GM12878 (cell line): ENCODE measurements around the gene IL3. TPM values are rescaled to one million over a fixed set of nuclear protein-coding genes. Genes with fewer than 3 reads are reported as not detected.

ENCODE experiments used
- ATAC-seq: fragments of 200-7000 bp; cut with Tn5 transposase; 3 replicates; pipeline ENCODE4 v1.9.1; 2020; ENCODE audit warnings: mild to moderate bottlenecking, moderate library complexity
- BruUV-seq: library from RNA; stranded (reverse); fragments of 400-500 nt; replicated peaks from 2 replicates; lab custom pipeline; 2021; lab: Mats Ljungman, UMichigan
- CTCF ChIA-PET: fragments of 300-600 bp; sonication (Branson Sonifier 250); formaldehyde crosslinking; extraction: SDS; loops from one replicate; lab custom pipeline; 2021; ENCODE audit warnings: inconsistent platforms; lab: Yijun Ruan, JAX
- POLR2A ChIA-PET: fragments of 350-600 bp; formaldehyde crosslinking; extraction: SDS; loops from one replicate; lab custom pipeline; 2021; ENCODE audit warnings: inconsistent platforms; lab: Charles Lee
- RAD21 ChIA-PET: fragments of 300-600 bp; sonication (Branson Sonifier 250); formaldehyde crosslinking; loops from one replicate; lab custom pipeline; 2023; ENCODE audit warnings: antibody characterized with exemption; ENCODE audit not compliant: unreplicated experiment; lab: Charles Lee
- SMC1A ChIA-PET: fragments of 300-600 bp; sonication (Branson Sonifier 250); formaldehyde crosslinking; loops from one replicate; lab custom pipeline; 2023; ENCODE audit not compliant: unreplicated experiment, uncharacterized antibody; lab: Charles Lee
- DNase-seq: peaks from one replicate; pipeline ENCODE4 v3.0.0-alpha.2; 2011; ENCODE audit warnings: low read depth, low spot score
- FAIRE-seq: peaks from 3 replicates; lab custom pipeline; 2011; peaks lifted over from hg19 to GRCh38; lab: Jason Lieb, UNC
- H2AFZ ChIP-seq: 2 replicates; pipeline ENCODE4 v1.6.0; 2011; ENCODE audit warnings: low read depth, low read length, control low read depth; ENCODE audit not compliant: control insufficient read depth
- H3K27ac ChIP-seq: 2 replicates; pipeline ENCODE4 v1.5.1; 2011; ENCODE audit warnings: control low read depth; ENCODE audit not compliant: control insufficient read depth, insufficient read depth
- H3K27me3 ChIP-seq, 2 experiments: replicated peaks in 1 of 2; 2 replicates each; pipeline versions ENCODE4 v1.6.0 to v1.6.1; 2011; ENCODE audit warnings: low read length in 1 of 2; ENCODE audit not compliant: control insufficient read depth in 2 of 2, insufficient read depth in 2 of 2
- H3K36me3 ChIP-seq, 2 experiments: 2 replicates each; pipeline ENCODE4 v1.5.1; 2011; ENCODE audit warnings: low read length in 1 of 2; ENCODE audit not compliant: control insufficient read depth in 2 of 2, insufficient read depth in 2 of 2
- H3K4me1 ChIP-seq: 2 replicates; pipeline ENCODE4 v1.6.1; 2011; ENCODE audit warnings: mild to moderate bottlenecking, low read length, moderate library complexity, mixed read lengths; ENCODE audit not compliant: control insufficient read depth, insufficient read depth
- H3K4me2 ChIP-seq: 2 replicates; pipeline ENCODE4 v1.6.0; 2011; ENCODE audit warnings: control low read depth; ENCODE audit not compliant: control insufficient read depth, insufficient read depth
- H3K4me3 ChIP-seq: fragments of 200-600 bp; sonication (generic); 2 replicates; pipeline ENCODE4 v1.5.1; 2016
- H3K79me2 ChIP-seq: 2 replicates; pipeline ENCODE4 v1.6.0; 2011; ENCODE audit warnings: low read length; ENCODE audit not compliant: control insufficient read depth, insufficient read depth
- H3K9ac ChIP-seq: 2 replicates; pipeline ENCODE4 v1.8.0; 2011; ENCODE audit warnings: low read length, control low read depth, mixed read lengths; ENCODE audit not compliant: control insufficient read depth, insufficient read depth
- H3K9me3 ChIP-seq: replicated peaks from 3 replicates; pipeline ENCODE4 v1.5.1; 2011; ENCODE audit warnings: mild to moderate bottlenecking, low read length; ENCODE audit not compliant: control insufficient read depth, insufficient read depth
- H4K20me1 ChIP-seq: 2 replicates; pipeline ENCODE4 v1.6.0; 2011; ENCODE audit not compliant: control insufficient read depth, insufficient read depth
- ATF7 ChIP-seq: fragments of 450-650 bp; IDR thresholded peaks from 2 replicates; pipeline ENCODE4 v1.6.1; 2016; ENCODE audit warnings: low read depth, mild to moderate bottlenecking
- ETV6 ChIP-seq, 2 experiments: fragments of 450-650 bp in 1 of 2; IDR thresholded peaks in 1 of 2; conservative IDR thresholded peaks in 1 of 2; 2 replicates each; pipeline ENCODE4 v1.6.1; 2014; ENCODE audit warnings: antibody characterized with exemption in 1 of 2, borderline replicate concordance in 1 of 2, low read depth in 1 of 2, mild to moderate bottlenecking in 1 of 2, moderate library complexity in 1 of 2
- JUND ChIP-seq: IDR thresholded peaks from 2 replicates; pipeline ENCODE4 v1.6.1; 2012; ENCODE audit warnings: low read depth, mild to moderate bottlenecking, low read length, improper control_type of control experiment, moderate library complexity
- NR2C1 ChIP-seq: fragments of 450-650 bp; IDR thresholded peaks from 2 replicates; pipeline ENCODE4 v1.6.1; 2017; ENCODE audit warnings: antibody characterized with exemption, mild to moderate bottlenecking, moderate library complexity
- TAF1 ChIP-seq: IDR thresholded peaks from 2 replicates; pipeline ENCODE4 v1.6.1; 2011; ENCODE audit warnings: mild to moderate bottlenecking, low read depth, low read length, borderline replicate concordance
- TCF3 ChIP-seq: IDR thresholded peaks from 2 replicates; pipeline ENCODE4 v1.6.1; 2012; ENCODE audit warnings: low read depth, mild to moderate bottlenecking, low read length, borderline replicate concordance; ENCODE audit not compliant: insufficient read depth
- WGBS: methylation state at CpG from one replicate; pipeline ENCODE4 v1.1.6; 2016; ENCODE audit warnings: low lambda C conversion rate; ENCODE audit not compliant: insufficient replicate concordance, insufficient coverage; ENCODE audit errors: missing lambda C conversion rate; 5-methylcytosine and 5-hydroxymethylcytosine counted together
- in situ Hi-C: fragments of 300-500 bp; cut with MboI; formaldehyde crosslinking; loops from 9 replicates; pipeline ENCODE4 v1.14.3; 2018; ENCODE audit warnings: mixed read lengths
- intact Hi-C: fragments of 100-400 bp; cut with micrococcal nuclease; formaldehyde crosslinking; loops from one replicate; pipeline ENCODE4 v1.14.2; 2022; ENCODE audit not compliant: unreplicated experiment
- polyA plus RNA-seq, 11 experiments: library from polyadenylated mRNA; depleted of rRNA in 4 of 11; unstranded in 6 of 11; stranded (reverse) in 5 of 11; fragments of >200 nt; fragmentation: Nextera tagmentation in 4 of 11; fragmentation: Illumina TruSeq in 1 of 11; extraction: Ambion mirVana in 4 of 11; extraction: Trizol in 1 of 11; gene quantifications; 1 replicate in 1 of 11; 2 replicates in 10 of 11; pipeline versions ENCODE4 v1.2.1 to v1.2.3, GENCODE V29; 2011 to 2016; ENCODE audit warnings: inconsistent platforms in 2 of 11, missing spikeins in 2 of 11, low read depth in 1 of 11
- total RNA-seq, 4 experiments: library from RNA; depleted of rRNA in 3 of 4; stranded (reverse); fragments of >200 nt in 3 of 4; fragmentation: Illumina TruSeq in 1 of 4; extraction: Trizol in 1 of 4; gene quantifications; 2 replicates each; pipeline versions ENCODE4 v1.2.1 to v1.2.3, GENCODE V29; 2013 to 2021
- TF ChIP-seq, protein P1 (sequence below): fragments of 450-650 bp; IDR thresholded peaks from 2 replicates; pipeline ENCODE4 v1.6.1; 2017; ENCODE audit warnings: low read depth, mild to moderate bottlenecking, moderate library complexity
- TF ChIP-seq, protein P2 (sequence below): fragments of 450-650 bp; IDR thresholded peaks from 2 replicates; pipeline ENCODE4 v1.6.1; 2017; ENCODE audit warnings: mild to moderate bottlenecking, low read depth, inconsistent platforms; ENCODE audit not compliant: poor library complexity, severe bottlenecking
- TF ChIP-seq, protein P3 (sequence below): fragments of 150-350 bp; IDR thresholded peaks from 2 replicates; pipeline ENCODE4 v1.6.1; 2014; ENCODE audit warnings: mild to moderate bottlenecking, low read depth, low read length

The IL3 gene
- total and polyA plus RNA-seq, 10 of the 15 experiments (the other 5 are each of a cell fraction or from before 2014, with no cell fraction given): not detected

DNA sequence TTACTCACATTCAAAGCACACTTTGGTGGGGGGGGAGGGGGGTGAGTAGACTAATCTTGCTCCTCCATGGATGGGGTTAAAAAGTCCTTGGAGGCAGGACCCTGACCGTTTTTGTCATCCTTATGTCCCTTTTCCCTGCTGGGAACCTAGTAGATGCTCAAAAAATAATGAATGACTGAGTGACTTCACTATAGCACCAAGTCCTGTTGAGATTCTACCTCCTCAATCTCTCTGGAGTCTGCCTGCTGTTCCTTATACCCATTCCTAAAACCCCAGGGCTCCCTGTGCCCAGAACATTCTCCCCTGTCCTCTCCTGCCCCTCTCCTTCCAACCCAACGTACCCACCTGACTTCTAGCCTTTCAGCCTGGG is 10.9 kb downstream of the IL3 start:
- no peak for DNase-seq
- Histone ChIP-seq H2AFZ (no peak overlapping the region), H3K9ac (no peak overlapping the region), H3K27me3 (no peaks in the 10 kb centered on the region), H3K4me1 (no peaks in the 10 kb centered on the region), H3K36me3 (no peaks in the 10 kb centered on the region), H3K79me2 (no peaks in the 10 kb centered on the region), H3K4me2 (no peak overlapping the region), H3K27ac (no peak overlapping the region), H3K4me3 (no peak overlapping the region), H4K20me1 (no peaks in the 10 kb centered on the region), H3K9me3 (no peaks in the 10 kb centered on the region)
- no TSS peak for BruUV-seq
- in situ Hi-C loops: loop anchor here (10.0 kb wide), 1 partner anchor 433 kb away; no protein-coding TSS in a partner anchor
- FAIRE-seq: no peak
- no peak for ATAC-seq
- RAD21 ChIA-PET: interaction anchor here (1.2 kb wide), 1 partner anchor 10 kb away, joined by 3 read pairs; no protein-coding TSS in a partner anchor
- SMC1A ChIA-PET: interaction anchor here (0.6 kb wide), 1 partner anchor 33 kb away, joined by 3 read pairs; no protein-coding TSS in a partner anchor
- CTCF ChIA-PET: interaction anchor here (1.9 kb wide), 1 partner anchor 8 kb away, joined by 7 read pairs; no protein-coding TSS in a partner anchor
- 35% methylated on average over 2 of the region's 2 CpGs for whole genome bisulfite sequencing
- POLR2A ChIA-PET: no interaction called here
- TF ChIP-seq, protein P1, sequence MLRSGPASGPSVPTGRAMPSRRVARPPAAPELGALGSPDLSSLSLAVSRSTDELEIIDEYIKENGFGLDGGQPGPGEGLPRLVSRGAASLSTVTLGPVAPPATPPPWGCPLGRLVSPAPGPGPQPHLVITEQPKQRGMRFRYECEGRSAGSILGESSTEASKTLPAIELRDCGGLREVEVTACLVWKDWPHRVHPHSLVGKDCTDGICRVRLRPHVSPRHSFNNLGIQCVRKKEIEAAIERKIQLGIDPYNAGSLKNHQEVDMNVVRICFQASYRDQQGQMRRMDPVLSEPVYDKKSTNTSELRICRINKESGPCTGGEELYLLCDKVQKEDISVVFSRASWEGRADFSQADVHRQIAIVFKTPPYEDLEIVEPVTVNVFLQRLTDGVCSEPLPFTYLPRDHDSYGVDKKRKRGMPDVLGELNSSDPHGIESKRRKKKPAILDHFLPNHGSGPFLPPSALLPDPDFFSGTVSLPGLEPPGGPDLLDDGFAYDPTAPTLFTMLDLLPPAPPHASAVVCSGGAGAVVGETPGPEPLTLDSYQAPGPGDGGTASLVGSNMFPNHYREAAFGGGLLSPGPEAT: no peak
- TF ChIP-seq JUND (no peak), ETV6 (conservative IDR thresholded peaks at IDR 0.05 in 1 of 2, IDR thresholded peaks at IDR 0.05 in 1 of 2; ENCODE audit: borderline replicate concordance in 1 of 2, low read depth in 1 of 2) (no peak), TAF1 (no peak), TCF3 (no peak), NR2C1 (no peak), ATF7 (no peak)
- TF ChIP-seq, protein P2, sequence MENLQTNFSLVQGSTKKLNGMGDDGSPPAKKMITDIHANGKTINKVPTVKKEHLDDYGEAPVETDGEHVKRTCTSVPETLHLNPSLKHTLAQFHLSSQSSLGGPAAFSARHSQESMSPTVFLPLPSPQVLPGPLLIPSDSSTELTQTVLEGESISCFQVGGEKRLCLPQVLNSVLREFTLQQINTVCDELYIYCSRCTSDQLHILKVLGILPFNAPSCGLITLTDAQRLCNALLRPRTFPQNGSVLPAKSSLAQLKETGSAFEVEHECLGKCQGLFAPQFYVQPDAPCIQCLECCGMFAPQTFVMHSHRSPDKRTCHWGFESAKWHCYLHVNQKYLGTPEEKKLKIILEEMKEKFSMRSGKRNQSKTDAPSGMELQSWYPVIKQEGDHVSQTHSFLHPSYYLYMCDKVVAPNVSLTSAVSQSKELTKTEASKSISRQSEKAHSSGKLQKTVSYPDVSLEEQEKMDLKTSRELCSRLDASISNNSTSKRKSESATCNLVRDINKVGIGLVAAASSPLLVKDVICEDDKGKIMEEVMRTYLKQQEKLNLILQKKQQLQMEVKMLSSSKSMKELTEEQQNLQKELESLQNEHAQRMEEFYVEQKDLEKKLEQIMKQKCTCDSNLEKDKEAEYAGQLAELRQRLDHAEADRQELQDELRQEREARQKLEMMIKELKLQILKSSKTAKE: no peak
- TF ChIP-seq, protein P3, sequence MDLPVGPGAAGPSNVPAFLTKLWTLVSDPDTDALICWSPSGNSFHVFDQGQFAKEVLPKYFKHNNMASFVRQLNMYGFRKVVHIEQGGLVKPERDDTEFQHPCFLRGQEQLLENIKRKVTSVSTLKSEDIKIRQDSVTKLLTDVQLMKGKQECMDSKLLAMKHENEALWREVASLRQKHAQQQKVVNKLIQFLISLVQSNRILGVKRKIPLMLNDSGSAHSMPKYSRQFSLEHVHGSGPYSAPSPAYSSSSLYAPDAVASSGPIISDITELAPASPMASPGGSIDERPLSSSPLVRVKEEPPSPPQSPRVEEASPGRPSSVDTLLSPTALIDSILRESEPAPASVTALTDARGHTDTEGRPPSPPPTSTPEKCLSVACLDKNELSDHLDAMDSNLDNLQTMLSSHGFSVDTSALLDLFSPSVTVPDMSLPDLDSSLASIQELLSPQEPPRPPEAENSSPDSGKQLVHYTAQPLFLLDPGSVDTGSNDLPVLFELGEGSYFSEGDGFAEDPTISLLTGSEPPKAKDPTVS: no peak
- TF ChIP-seq, all 136 proteins: peak for 0
- intact Hi-C loops: no loop called here
